Right renal cortex interstitium (tissue), 3 donors: ENCODE data around the gene TNRC6A. TPM values are rescaled to one million over a fixed set of nuclear protein-coding genes. Genes with fewer than 3 reads are reported as not detected.

Experiments
- DNase-seq, 3 donors: peaks; one replicate each; pipeline ENCODE4 v3.0.0-alpha.2; 2013; ENCODE audit warnings: low read depth in 3 of 3, low spot score in 2 of 3
- polyA plus RNA-seq, 3 donors: library from polyadenylated mRNA; unstranded; fragments of 120-200 nt; gene quantifications; one replicate each; pipeline ENCODE4 v1.2.1, GENCODE V29; 2013; ENCODE audit not compliant: insufficient read length in 3 of 3

Gene TNRC6A
- polyA plus RNA-seq, 3 donors = 46.8 to 51.7 (median 50.7) TPM

DNA sequence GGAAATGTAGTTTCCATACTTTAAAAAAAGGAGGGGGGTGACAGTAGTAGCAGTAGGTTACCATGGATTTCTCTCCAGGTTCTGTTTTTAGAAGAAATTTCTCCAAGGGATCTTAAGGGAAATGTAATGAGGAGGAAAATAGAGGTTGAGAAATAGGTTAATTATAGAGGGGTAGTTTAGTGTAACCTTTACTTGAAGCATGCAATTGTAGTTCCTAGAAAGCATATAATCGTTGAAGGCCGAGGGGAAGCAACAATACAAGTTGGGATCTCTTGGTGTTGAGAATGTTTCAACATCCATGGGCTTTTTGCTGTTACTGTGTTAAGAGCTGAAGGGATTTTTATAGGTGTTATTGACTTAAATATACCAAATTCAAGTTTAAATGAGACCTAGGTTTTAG, 25.1 kb downstream of the TNRC6A start:
- no peak for DNase-seq

GRCh38 chr16:24755201-24755874, 25.9 kb downstream of the TNRC6A start:
- DNase-seq = no peak

GRCh38 chr16:24758373-24758772, 28.9 kb downstream of the TNRC6A start:
- DNase-seq = no peak

DNA sequence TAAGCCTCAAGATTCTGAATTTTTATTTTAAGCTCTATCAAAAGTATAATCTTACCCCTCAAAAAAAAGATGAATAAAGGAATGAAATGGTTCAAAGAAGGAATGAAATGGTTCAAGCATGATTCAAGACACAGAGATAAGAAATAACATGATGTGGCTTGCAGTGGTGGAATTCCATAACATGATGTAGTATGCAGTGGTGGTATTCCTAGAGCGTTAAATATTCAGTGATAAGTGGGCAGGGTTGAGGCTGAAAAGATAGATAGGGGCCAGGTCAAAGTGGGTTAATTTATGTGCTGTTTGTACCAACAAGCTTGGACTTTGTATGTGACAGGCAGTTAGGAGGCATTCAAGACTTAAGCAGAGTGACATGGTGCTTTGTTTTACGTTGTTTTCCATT, 29.6 kb downstream of the TNRC6A start:
- DNase-seq = no peak

DNA sequence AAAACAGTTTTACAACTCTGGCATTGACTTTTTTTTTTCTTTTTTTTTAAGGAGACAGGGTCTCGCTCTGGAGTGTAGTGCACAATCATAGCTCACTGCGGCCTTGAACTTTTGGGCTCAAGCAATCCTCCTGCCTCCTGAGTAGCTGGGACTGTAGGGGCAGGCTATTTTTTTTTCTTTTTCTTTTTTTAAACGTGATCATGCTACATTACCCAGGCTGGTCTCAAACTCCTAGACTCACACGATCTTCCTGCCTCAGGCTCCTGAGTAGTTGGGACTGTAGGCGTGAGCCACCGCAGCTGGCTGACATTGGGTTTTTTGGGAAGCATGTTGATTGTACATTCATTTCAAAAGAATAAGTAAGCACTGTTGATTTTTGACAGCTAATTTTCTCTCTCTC, 32.1 kb downstream of the TNRC6A start:
- no peak for DNase-seq

- DNase-seq = no peak
Measured at GRCh38 chr16:24764916-24765315, 35.5 kb downstream of the TNRC6A start.

DNA sequence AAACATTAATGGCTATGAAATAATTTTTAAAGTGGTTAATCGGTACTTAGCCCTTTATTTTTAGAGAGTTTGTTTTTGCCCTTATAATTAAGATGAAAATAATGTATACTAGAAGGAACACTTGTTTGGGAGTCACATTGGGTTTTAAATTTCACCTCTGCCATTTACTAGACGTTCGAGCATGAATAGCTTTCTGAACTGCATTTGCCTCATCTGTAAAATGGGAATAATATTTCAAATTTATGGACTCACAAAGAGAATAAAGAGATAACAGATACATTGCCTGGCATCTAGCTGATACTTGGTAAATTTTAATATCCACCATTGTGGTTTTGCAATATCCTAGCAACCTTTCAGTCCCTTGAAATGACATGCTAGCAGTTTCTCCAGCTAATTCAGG, 36.6 kb downstream of the TNRC6A start:
- no peak for DNase-seq

GRCh38 chr16:24769806-24770205, 40.4 kb downstream of the TNRC6A start:
- DNase-seq = no peak

- no peak for DNase-seq
Measured at GRCh38 chr16:24771132-24771778, 41.8 kb downstream of the TNRC6A start.

- no peak for DNase-seq
Measured at GRCh38 chr16:24771779-24772157, 42.3 kb downstream of the TNRC6A start.

GRCh38 chr16:24773771-24774427, 44.4 kb downstream of the TNRC6A start:
- DNase-seq = no peak

DNA sequence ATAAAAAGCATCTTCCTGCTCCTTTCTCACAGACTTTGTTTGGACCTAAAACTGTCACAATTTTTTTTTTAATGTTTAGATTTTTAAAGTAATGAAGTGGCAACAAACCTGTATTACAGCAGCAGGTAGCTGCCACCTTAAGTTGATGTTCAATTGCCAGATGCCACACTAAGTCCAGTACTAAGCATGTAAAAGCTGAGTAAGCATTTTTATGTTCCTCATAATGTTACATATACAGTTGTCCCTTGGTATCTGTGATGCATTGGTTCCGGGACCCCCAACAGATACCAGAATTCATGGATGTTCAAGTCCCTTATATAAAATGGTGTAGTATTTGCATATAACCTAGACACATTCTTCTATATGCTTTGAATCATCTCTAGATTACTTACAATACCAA, 45.1 kb downstream of the TNRC6A start:
- DNase-seq = no peak

DNA sequence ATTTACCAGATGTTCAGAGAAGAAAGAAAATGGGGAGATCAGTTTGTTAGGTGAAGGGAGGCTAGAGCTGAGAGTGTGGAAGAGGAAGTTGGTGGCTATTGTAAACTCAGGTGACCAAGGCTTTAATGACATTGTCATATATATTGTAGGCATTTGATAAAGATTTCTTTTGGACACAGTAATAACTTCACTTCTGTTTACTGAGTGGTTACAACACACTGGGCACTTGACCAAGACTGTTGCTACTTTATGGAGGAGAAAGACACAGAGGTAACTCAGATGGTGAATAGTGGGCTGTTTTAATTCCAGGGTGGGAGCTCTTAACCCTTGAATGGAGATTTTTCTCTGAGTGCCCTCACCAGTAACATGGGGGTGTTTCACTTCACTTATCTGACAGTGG, 46.0 kb downstream of the TNRC6A start:
- no peak for DNase-seq

DNA sequence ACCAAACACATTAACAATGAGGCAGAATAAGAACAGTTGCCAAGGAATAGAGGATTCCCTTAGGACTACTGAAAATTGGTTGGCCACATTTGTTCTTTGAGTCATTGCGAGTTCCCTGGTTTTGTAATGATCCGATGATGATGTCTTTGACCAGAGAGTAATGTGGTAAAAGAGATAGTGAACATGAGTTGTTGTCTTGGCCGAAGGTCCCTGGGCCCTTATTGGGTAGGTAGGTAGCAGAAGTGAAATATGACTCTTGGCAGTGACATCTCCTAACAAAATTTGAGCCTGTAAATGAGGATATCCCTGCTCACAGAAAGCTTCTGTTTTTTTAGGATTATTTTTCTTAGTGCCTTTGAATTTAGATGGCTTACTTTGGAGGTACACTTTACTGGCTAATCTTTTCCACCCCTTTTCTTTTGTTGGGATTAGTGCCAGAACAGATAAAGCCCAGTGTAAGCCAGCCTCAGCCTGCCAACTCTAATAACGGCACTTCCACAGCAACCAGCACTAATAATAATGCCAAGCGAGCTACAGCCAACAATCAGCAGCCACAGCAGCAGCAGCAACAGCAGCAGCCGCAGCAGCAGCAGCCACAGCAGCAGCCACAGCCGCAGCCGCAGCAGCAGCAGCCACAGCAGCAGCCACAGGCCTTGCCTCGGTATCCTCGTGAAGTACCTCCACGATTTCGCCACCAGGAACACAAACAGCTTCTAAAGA, 47.2 kb downstream of the TNRC6A start:
- DNase-seq = no peak

DNA sequence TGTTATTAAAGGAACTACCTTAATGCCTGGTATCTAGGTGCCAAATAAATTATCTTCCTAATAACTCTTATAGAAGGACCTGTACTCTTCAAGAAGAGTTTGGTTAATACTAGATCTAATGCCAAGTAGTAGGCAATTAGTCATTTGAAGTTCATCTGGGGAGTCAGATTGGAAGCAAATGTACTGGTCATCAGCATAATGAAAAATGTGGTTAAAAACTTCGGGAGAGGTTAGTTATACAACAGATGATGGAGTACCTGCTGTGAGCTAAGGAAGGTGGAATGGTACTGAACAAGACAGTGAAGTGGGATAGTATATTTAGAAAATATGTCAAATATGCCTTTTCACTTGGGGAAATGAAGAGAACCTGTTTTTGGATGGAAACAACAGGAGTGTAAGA, 49.2 kb downstream of the TNRC6A start:
- DNase-seq = no peak

DNA sequence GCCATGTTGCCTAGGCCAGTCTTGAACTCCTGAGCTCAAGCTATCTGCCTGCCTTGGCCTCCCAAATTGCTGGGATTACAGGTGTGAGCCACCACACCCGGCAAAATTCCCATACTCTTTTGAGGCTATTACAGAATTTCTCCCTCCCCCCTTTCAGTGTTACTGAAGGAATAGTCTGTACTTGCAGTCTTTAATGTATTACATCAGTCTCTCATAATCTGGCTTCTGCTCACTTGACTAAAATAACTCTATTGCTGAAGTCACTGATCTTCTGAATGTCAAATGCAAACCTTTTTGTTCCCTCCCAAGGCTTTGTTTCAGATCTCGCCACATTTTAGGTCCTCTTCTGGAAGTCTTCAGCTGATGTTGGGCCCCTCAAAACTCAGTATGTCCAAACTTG, 51.8 kb downstream of the TNRC6A start:
- DNase-seq = no peak

DNA sequence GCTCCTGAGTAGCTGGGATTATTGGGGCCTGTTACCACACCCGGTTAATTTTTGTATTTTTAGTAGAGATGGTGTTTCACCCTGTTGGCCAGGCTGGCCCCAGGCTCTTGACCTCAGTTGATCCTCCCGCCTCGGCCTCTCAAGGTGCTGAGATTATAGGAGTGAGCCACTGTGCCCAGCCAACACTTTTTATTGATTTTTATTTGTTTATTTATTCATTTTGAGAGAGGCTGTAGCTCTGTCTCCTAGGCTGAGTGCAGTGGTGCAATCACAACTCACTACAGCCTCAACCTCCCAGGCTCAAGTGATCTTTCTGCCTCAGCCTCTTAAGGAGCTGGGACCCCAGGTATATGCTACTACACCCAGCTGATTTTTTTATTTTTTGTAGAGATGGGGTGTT, 54.7 kb downstream of the TNRC6A start:
- no peak for DNase-seq

GRCh38 chr16:24789881-24790280, 60.4 kb downstream of the TNRC6A start:
- DNase-seq = no peak

DNA sequence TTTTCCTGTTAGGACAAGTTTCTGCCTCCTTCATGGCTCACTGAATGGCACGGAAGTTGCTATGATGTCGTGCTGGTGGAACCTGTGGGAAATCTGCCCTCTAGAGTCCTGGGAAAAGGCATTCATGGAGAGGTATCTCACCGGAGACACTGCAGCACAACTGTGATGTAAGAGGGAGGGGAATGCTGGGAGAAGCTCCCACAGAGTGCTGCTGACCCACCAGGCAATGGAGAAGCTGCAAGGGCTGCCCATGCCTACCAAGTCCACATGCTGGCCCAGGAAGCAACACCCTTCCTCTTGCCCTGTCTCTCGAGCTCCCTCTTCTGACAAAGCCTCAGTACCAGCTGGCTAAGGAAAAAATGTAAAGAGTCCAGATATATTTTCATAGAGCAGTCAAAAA, 71.1 kb downstream of the TNRC6A start:
- no peak for DNase-seq

- DNase-seq = no peak
Measured at GRCh38 chr16:24801761-24802302, 72.4 kb downstream of the TNRC6A start.

DNA sequence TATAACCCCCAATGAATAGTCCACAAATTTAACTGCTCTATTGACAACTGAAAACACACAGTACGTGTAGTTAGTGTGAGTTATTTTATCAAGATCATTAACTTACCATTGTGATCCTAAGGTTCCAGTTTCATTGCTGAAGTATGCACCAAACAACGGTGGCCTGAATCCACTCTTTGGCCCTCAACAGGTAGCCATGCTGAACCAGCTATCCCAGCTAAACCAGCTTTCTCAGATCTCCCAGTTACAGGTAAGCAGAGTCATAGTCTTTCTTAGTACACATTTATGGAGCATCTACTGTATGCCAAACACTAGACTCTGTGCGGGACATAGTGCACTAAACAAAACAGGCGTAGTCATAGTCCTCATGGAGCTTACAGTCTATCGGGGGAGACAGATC, 76.0 kb downstream of the TNRC6A start:
- no peak for DNase-seq
